Thyroid gland (tissue), 4 donors: ENCODE data around the gene LSM2.

ENCODE experiments used
- POLR2A ChIP-seq, 2 donors: fragments of 450-650 bp; IDR thresholded peaks; one replicate each; pipeline ENCODE4 v1.6.1; 2017; ENCODE audit warnings: antibody characterized with exemption in 2 of 2, mild to moderate bottlenecking in 2 of 2, moderate library complexity in 1 of 2
- TF ChIP-seq, protein P1 (sequence below), 6 experiments: fragments of 200-600 bp in 3 of 6; fragments of 450-650 bp in 3 of 6; sonication (generic) in 3 of 6; IDR thresholded peaks; one replicate each; pipeline ENCODE4 v1.5.1; 2016 to 2019; ENCODE audit warnings: antibody characterized with exemption in 6 of 6, mild to moderate bottlenecking in 2 of 6, inconsistent platforms in 1 of 6, moderate library complexity in 1 of 6

DNA sequence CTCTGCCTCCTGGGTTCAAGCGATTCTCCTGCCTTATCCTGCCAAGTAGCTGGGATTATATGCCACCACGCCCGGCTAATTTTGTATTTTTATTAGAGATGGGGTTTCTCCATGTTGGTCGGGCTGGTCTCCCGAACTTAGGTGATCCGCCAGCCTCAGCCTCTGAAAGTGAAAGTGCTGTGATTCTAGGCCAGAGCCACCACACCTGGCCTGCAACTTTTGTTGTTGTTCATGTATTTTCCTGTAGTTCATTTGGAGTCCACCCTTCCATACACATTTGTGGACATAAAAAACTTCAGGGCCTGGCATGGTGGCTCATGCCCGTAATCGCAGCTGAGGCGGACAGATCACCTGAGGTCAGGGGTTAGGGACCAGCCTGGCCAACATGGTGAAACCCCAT lies 35.3 kb upstream of the LSM2 start:
- TF ChIP-seq, protein P1, sequence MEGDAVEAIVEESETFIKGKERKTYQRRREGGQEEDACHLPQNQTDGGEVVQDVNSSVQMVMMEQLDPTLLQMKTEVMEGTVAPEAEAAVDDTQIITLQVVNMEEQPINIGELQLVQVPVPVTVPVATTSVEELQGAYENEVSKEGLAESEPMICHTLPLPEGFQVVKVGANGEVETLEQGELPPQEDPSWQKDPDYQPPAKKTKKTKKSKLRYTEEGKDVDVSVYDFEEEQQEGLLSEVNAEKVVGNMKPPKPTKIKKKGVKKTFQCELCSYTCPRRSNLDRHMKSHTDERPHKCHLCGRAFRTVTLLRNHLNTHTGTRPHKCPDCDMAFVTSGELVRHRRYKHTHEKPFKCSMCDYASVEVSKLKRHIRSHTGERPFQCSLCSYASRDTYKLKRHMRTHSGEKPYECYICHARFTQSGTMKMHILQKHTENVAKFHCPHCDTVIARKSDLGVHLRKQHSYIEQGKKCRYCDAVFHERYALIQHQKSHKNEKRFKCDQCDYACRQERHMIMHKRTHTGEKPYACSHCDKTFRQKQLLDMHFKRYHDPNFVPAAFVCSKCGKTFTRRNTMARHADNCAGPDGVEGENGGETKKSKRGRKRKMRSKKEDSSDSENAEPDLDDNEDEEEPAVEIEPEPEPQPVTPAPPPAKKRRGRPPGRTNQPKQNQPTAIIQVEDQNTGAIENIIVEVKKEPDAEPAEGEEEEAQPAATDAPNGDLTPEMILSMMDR (IDR thresholded peaks at IDR 0.05), result no peak
- no peak for TF ChIP-seq POLR2A (IDR thresholded peaks at IDR 0.05)
